ENCODE results near the gene MYRFL.
"Not testable (repeated sequence)": the region's sequence is repeated elsewhere in the genome, so short reads cannot be mapped to it uniquely, and the experiment has no call there.

Gene MYRFL

DNA sequence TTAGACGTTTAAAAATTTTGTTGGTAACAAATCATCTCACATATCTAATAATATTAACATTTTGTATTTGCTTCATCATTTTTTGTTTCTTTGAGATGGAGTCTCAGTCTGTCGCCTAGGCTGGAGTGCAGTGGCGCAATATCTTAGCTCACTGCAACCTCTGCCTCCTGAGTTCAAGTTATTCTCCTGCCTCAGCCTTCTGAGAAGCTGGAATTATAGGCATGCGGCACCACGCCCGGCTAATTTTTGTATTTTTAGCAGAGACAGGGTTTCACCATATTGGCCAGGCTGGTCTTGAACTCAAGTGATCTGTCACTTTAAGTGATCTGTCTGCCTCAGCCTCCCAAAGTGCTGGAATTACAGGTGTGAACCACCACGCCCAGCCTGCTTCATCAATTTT, 169.1 kb downstream of the MYRFL start:
- DNase-seq = not testable (repeated sequence)

DNA sequence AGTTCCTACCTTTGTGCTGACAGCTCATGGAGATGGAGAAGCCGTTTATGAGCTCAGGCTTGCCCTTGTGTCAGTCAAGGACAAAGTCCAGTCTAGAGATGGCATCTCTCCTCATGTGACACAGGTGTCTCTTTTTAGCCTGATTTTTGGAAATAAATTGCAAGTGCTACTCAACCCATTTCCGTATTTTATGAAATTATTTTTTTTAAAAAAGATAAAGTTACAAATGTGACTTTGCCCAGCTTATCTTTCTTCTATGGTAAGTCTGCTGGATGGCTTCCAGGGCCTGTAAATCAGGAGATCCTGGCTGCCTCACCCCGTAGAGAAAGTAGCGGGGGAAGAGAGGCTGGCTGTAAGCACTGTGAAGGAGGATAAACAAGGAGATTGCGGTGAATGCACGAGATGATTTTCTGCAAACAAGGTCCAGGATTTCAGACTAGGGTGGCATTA, 169.7 kb downstream of the MYRFL start:
- DNase-seq = no peak

DNA sequence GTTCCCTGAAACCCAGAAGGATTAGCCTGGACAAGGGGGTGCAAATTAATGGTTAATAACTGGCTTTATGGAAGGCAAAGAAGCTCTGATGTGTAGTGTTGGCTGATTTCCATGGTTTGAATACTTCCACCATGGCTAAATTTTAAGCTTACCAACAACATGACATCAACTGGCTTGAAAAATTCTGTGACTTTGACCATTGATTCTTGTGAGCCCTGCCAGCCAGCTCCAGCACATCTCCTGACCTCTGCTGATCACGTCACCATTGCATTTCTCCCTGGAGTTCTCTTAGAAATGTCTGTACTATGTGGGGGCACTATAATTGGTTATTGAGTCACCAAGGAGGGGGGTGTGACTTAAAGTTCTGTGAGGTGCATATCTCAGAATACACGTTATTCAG, 171.2 kb downstream of the MYRFL start:
- DNase-seq = no peak

DNA sequence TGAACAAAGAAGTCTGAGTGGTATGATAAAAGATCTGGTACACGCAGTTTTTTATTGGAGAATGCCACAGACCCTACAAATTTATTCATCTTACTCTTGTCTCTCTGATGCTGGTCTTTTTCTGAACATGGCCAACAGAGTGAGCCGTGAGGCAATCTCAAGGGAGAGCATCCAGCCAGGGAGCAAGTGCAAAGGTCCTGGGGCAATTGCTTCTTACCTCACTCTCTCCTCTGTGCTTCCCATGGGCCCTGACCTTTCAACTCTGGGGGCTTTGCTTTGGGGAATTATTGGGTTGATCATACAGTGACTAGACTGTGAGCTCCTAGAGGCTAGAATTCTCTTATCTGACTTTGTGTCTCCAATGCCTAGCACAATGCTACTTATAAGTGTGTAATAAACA, 171.7 kb downstream of the MYRFL start:
- no peak for DNase-seq

DNA sequence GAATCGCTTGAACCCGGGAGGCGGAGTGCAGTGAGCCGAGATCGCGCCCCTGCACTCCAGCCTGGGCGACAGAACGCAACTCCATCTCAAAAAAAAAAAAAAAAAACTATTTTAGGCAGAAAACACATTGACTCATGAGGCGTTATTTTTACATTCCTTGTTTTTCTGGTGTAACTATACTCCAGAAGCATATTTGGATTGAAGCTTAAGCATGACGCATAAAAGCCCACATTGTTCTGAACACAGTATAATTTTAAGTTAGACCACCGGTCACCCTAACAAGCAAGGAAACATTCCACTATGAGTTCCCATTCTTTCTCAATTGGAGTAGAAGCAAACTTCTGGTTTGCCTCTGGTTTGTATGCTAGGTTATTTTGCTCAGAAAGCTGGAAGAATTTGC, 173.0 kb downstream of the MYRFL start:
- no peak for DNase-seq

DNA sequence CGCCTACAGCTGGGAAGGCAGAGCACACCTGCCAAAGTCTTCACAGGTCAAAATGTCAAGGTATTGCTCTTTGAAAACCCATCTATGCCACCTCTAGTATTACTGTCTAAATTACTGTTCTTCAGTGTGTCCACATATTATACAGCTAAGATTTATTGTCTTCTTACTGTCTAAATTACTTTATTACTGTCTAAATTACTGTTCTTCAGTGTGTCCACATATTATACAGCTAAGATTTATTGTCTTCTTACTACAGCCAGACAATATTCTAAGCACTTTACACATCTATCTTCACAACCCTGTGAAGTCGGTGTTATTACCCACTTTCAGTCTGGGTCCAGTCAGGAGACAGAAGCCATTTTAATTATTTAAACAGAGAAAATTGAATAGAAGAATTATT, 173.9 kb downstream of the MYRFL start:
- DNase-seq = no peak

DNA sequence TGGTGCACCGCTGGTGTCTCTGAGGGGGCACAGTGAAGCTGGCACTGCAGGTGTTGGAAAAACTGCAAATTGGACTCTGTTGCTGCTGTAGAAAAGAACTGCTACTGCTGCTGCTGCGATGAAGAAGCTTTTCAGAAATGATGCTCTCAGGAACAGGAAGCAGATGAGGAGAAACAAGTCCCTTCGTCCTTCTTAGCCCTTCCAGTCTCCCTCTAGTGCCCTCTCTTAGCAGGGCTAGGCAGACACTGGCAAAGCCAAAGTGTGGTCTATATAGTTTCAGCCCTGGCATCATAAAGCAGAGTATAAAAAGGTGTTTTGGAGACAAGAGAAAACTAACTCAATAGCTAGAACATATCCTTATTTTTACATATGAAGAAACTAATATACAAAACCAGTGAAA, 174.5 kb downstream of the MYRFL start:
- DNase-seq = no peak

DNA sequence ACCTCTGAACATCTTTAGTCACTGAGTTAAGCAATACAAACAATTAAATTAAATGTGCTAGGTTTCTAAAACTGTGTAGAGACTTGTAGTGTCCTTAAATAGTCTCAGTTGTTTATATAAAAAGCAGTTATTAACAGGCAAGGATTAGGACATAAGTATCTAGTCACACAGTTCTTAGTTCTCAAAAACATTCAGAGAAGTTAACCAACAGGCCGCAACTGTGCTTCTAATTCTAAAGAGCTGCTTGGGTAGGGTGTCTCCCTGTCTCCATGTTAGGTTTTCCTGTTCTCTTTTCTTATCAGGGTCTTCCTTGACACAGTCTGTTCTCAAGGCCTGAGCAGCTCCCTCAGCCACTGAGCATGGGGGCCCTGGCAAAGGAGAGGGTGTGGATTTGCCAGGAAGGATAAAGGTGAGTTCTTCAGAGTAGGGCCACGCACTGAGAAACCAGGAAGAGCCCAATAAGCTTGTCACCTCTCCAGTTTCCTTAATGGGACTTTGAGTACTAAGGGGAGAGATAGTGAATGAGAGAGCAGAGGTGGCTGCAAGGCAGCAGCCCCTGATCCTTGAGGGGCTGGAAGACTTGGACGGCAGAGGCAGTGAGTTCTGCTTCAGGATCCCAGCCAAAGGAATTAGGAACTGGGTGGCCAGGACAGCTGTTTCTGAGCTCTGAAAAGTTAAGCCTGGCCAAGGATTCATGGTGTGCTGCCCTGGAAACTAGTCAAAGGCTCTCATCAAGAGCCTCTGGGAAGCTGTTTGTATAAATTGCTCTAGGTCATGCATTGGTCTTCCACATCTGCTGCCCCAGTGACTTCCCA, 177.3 kb downstream of the MYRFL start:
- no peak for DNase-seq

DNA sequence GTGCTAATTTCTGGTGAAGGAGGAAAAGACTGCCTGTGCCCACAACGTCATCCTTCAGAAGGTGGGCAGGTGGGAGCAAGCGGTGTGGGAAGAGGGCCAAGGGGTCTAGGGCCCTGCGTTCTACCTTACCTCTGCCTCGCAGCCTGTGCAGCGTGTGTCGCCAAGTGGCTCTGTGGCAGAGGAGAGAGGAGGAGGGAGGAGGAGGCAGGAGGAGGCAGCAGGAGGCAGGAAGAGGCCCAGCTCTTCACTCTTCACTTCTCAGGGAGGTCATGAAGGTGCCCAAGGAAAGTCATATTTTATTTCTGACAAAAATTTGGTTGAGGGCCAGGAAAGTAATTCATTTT, 177.9 kb downstream of the MYRFL start:
- no peak for DNase-seq

DNA sequence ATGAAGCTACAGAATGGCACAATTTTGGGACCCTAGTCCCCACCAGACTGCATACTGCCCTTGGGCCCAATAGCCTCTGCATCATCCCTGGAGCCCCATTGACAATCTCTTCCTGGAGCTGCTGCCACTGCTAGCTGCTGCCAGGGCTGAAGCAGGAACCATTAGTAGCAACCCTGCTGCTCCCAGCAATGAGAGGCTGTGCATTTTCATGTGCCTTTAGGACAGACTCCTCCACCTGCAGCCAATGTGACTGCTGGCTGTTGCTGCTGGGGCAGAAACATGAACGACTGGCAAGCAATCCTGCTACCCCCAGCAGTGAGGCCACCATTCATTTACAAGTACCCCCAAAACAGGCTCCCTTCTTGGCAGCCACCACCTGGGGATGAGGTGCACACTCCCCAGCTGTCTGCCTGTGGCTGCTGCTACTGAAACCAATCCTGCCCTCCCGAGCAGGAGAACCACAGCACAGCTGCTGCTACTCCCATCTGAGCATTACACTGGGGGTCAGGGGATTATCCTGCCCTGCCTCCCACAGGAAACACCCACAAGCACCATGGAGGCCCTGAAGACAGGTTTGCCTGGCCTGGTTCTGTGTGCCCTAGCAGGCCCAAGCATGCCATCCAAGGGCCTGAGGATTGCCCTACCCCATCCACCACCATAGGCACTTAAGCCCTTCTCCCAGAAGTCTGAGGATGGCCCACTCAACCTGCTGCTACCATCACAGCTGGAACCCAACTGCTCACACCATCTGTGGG, 181.0 kb downstream of the MYRFL start:
- no peak for DNase-seq

DNA sequence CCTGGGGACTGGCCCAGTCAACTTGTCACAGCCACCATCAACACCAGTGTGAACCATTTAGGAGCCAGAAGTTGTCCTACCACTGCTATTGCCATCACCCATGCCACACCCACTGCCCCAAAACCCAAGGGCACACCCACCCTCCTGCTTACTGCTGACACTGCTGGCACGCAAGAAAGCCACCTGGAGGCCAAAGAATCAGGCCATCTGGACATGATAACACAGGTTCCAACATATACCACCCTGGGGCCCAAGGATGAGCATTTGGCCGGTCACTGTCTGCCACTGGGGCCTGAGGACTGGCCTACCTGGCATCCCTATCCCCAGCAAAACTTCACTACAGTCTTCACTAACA, 181.6 kb downstream of the MYRFL start:
- no peak for DNase-seq

DNA sequence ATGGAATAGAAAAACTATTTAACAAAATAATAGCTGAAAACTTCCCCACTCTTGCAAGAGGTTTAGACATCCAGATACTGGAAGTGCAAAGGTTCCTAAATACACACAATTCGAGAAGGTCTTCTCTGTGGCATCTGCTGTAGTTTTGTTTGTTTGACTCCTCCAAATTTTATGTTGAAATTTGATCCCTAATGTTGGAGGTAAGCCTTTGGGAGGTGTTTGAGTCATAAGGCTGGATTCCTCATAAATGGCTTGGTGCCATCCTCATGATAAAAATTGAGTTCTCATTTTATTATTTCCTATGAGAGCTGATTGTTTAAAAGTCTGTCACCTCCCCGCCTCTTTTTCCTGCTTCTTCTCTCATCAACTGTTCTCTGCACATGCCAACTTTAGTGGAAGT, 182.7 kb downstream of the MYRFL start:
- no peak for DNase-seq

Data from stimulated activated CD4-positive, alpha-beta T cell treated with anti-CD3 and anti-CD28 coated beads, Interleukin-1b, Interleukin-23, amount 100 ng/mL, for 48 hours (primary cell).